Upper lobe of right lung (tissue), 1 donor: ENCODE measurements around the gene PLXNA2. TPM values are rescaled to one million over a fixed set of nuclear protein-coding genes. Genes with fewer than 3 reads are reported as not detected.

Source experiments
- ATAC-seq: fragments of 200-7000 bp; cut with Tn5 transposase; one replicate; pipeline ENCODE4 v1.9.1; 2020; ENCODE audit warnings: mild to moderate bottlenecking, moderate library complexity
- DNase-seq: peaks from one replicate; pipeline ENCODE4 v3.0.0-alpha.2; 2020
- H3K27ac ChIP-seq: fragments of 200-600 bp; one replicate; pipeline ENCODE4 v1.8.0; 2022
- H3K27me3 ChIP-seq: fragments of 200-600 bp; one replicate; pipeline ENCODE4 v1.8.0; 2022; ENCODE audit warnings: mild to moderate bottlenecking
- H3K36me3 ChIP-seq: fragments of 200-600 bp; one replicate; pipeline ENCODE4 v1.8.0; 2022
- H3K4me1 ChIP-seq: fragments of 200-600 bp; one replicate; pipeline ENCODE4 v1.8.0; 2022
- H3K4me3 ChIP-seq: fragments of 200-600 bp; one replicate; pipeline ENCODE4 v1.8.0; 2022; ENCODE audit warnings: mild to moderate bottlenecking
- H3K9me3 ChIP-seq: fragments of 200-600 bp; one replicate; pipeline ENCODE4 v1.8.0; 2022
- intact Hi-C: fragments of 100-400 bp; cut with DNase I; formaldehyde crosslinking; loops from one replicate; pipeline ENCODE4 v1.11.0; 2022
- total RNA-seq: library from RNA; stranded (reverse); fragmentation: NEBNext Ultra II Directional; extraction: Animal tissue kit (Norgen Biotek cat#: 25700); gene quantifications from one replicate; pipeline ENCODE4 v1.2.1, GENCODE V29; 2021
- TF ChIP-seq, protein P1 (sequence below): fragments of 200-600 bp; IDR thresholded peaks from one replicate; pipeline ENCODE4 v1.8.0; 2022; ENCODE audit warnings: antibody characterized with exemption
- donor health status: DM: no; HTN: yes; CAD: no; lungs with severe emphysema.

Gene PLXNA2
- total RNA-seq, 1 donor from 2014 or later = 98.5 TPM

DNA sequence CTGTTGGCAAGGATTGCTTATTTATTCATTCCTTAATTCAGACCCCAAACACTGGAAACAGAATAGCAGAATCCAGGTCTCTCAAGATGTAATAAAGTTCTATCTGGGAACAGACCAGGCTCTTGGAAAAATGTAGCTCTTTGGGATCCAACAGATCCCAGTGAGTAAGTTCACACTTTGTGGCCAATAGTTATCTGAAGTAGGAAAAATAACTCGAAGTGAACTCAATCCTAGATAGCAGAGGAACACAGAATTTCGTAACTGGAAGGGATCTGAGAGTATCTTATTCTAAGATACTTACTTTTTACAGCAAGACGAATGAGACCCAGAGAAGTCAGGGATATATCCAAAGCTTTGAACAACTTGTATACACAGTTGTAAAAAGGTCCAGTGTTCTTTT, 182.6 kb downstream of the PLXNA2 start:
- no peak for ATAC-seq
- Histone ChIP-seq H3K27ac (no peak overlapping the region), H3K4me3 (no peak overlapping the region), H3K36me3 (peaks cover 53% of the 10 kb centered on the region), H3K27me3 (no peaks in the 10 kb centered on the region), H3K9me3 (no peaks in the 10 kb centered on the region), H3K4me1 (no peaks in the 10 kb centered on the region)
- intact Hi-C loops = no loop called here
- TF ChIP-seq, protein P1, sequence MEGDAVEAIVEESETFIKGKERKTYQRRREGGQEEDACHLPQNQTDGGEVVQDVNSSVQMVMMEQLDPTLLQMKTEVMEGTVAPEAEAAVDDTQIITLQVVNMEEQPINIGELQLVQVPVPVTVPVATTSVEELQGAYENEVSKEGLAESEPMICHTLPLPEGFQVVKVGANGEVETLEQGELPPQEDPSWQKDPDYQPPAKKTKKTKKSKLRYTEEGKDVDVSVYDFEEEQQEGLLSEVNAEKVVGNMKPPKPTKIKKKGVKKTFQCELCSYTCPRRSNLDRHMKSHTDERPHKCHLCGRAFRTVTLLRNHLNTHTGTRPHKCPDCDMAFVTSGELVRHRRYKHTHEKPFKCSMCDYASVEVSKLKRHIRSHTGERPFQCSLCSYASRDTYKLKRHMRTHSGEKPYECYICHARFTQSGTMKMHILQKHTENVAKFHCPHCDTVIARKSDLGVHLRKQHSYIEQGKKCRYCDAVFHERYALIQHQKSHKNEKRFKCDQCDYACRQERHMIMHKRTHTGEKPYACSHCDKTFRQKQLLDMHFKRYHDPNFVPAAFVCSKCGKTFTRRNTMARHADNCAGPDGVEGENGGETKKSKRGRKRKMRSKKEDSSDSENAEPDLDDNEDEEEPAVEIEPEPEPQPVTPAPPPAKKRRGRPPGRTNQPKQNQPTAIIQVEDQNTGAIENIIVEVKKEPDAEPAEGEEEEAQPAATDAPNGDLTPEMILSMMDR = no peak
- no peak for DNase-seq

DNA sequence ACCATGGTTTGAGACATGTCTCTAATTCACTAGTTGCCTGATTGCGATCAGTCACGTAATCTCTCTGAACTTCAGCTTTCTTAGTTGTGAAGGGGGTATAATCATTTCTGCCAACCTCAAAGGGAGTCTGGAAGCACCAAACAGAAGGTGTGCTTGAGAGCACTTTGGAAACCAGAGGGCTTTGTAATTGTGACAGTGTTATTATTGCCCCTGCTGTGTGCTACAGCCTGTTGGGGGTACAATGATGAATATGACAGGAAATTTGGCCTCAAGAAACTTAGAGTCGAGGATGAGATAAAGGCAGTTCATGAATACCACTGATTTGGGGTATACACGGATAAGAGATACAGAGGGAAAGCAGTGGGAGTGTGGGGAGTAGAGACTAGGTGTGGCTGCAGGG, 183.1 kb downstream of the PLXNA2 start:
- intact Hi-C loops = no loop called here
- TF ChIP-seq, protein P1 = no peak
- no peak for ATAC-seq
- no peaks in the 10 kb centered on the region for H3K27me3 ChIP-seq
- DNase-seq = no peak
- H3K27ac ChIP-seq = no peak overlapping the region
- H3K9me3 ChIP-seq = no peaks in the 10 kb centered on the region
- no peak overlapping the region for H3K4me3 ChIP-seq
- peaks cover 53% of the 10 kb centered on the region for H3K36me3 ChIP-seq
- no peaks in the 10 kb centered on the region for H3K4me1 ChIP-seq

DNA sequence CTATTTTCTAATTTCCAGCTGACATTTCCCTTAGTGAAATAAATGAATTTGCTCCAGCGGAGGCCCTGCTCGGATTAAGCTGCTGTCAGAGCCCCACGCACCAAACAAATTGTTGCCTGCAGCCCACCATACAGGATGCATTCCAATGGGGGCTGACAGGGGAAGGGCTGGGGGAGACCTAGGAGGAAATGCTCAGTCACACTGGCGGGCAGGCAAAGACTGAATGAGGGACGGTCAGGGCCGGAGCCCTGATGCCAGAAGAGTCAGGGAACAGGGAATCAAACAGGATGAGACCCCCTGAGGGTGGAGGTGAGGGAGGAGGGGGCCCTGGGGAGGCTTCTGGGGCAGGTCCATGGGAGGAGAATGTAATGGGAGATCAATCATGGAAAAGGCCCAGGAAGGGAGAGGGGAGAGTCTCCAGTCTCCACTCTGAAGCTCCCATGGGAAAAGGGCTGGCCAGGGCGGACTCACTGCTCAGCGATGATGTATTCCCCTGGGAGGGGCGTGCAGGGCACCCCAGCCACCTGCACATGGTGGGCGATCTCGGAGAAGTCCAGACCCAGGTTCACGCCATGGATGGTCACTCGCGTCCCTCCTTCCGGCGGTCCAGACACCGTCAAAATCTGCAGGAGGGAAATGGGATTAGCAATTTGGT, 183.8 kb downstream of the PLXNA2 start:
- ATAC-seq (no peak), DNase-seq (no peak)
- H3K4me3 ChIP-seq = no peak overlapping the region
- H3K27ac ChIP-seq = no peak overlapping the region
- H3K4me1 ChIP-seq = no peaks in the 10 kb centered on the region
- TF ChIP-seq, protein P1 = no peak
- H3K9me3 ChIP-seq = no peaks in the 10 kb centered on the region
- peaks cover 51% of the 10 kb centered on the region for H3K36me3 ChIP-seq
- no peaks in the 10 kb centered on the region for H3K27me3 ChIP-seq
- intact Hi-C loops = no loop called here

DNA sequence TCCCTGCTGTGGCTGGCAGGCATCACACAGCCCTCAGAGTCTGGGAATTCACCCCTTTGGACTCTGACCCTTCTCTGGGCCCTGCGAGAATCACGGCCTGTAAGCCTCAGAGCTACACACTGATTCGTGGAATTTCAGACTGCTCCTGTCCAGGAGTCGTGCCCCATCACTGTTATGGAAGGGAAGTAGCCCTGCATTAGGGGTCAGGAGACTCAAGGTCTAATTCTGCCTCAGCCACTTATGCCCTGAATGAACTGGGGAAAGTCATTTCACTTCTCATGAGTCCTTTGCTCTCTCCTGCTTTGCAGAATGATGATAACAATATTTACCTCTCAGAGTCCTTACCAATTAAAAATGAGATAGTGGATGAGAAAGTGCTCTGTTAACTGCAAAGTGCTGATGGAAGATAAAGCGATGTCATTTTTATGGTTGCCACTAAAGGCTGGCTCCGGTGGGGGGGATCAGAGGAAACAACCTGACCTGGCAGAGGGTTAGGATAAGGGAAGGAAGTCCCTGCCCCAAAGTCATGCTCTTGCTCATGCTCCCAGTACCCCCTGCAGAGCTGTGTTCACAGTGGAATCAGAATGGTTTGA, 184.7 kb downstream of the PLXNA2 start:
- DNase-seq (no peak), ATAC-seq (no peak)
- Histone ChIP-seq H3K27me3 (no peaks in the 10 kb centered on the region), H3K36me3 (peaks cover 54% of the 10 kb centered on the region), H3K9me3 (no peaks in the 10 kb centered on the region), H3K4me3 (no peak overlapping the region), H3K27ac (no peak overlapping the region), H3K4me1 (no peaks in the 10 kb centered on the region)
- intact Hi-C loops = no loop called here
- TF ChIP-seq, protein P1 = no peak

DNA sequence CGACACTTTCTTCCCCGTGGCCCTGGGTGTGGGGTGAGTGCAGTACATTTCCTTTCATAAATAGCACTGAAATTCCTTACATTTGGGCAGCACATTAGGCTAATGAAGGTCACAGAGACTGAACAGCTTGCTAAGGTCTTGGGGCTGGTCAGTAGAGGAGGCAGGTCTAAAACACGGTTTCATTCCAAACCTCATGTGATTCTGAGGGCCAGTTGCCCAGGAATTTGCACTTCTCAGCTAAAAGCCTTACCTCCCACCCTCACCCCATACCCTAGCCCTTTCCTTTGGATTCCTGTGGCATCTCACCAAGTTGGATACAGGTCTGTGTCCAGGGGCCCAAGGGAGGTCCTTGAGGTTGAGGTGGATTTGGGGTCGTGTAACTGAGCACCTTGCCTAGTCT, 185.4 kb downstream of the PLXNA2 start:
- Histone ChIP-seq H3K27me3 (no peaks in the 10 kb centered on the region), H3K27ac (no peak overlapping the region), H3K4me1 (no peaks in the 10 kb centered on the region), H3K4me3 (no peak overlapping the region), H3K9me3 (no peaks in the 10 kb centered on the region), H3K36me3 (peaks cover 61% of the 10 kb centered on the region)
- intact Hi-C loops = no loop called here
- no peak for DNase-seq
- ATAC-seq = no peak
- TF ChIP-seq, protein P1 = no peak
